Stimulated activated CD8-positive, alpha-beta memory T cell treated with anti-CD3 and anti-CD28 coated beads, Interleukin-7, amount 100 ng/mL, for 1 hour (primary cell): ENCODE data around the gene METTL25.

ENCODE experiments used
- DNase-seq, 2 donors: peaks; one replicate each; pipeline ENCODE4 v3.0.0-alpha.2; 2020; ENCODE audit warnings: low read depth in 2 of 2

The METTL25 gene

GRCh38 chr12:82527165-82527780 is 168.9 kb downstream of the METTL25 start:
- no peak for DNase-seq
